Left lung (tissue), 10 donors: ENCODE data around the gene CHCHD6. TPM values are rescaled to one million over a fixed set of nuclear protein-coding genes. Genes with fewer than 3 reads are reported as not detected.
A peak's percentile ranks its signal among the peaks of the same experiment; 100 is the strongest.

ENCODE experiments used
- ATAC-seq: fragments of 200-7000 bp; cut with Tn5 transposase; one replicate; pipeline ENCODE4 v1.9.1; 2020; ENCODE audit warnings: moderate library complexity
- DNase-seq, 4 donors: peaks; one replicate each; pipeline ENCODE4 v3.0.0-alpha.2; 2013 to 2020
- H3K27ac ChIP-seq, 2 donors: fragments of 200-600 bp; sonication (generic) in 1 of 2; one replicate each; pipeline versions ENCODE4 v1.5.0 to v1.8.0; 2020 to 2021
- H3K27me3 ChIP-seq, 2 donors: fragments of 200-600 bp; sonication (generic) in 1 of 2; one replicate each; pipeline versions ENCODE4 v1.5.0 to v1.8.0; 2020 to 2021
- H3K36me3 ChIP-seq, 2 donors: fragments of 200-600 bp; sonication (generic) in 1 of 2; one replicate each; pipeline versions ENCODE4 v1.5.0 to v1.8.0; 2020 to 2021
- H3K4me1 ChIP-seq, 2 donors: fragments of 200-600 bp; one replicate each; pipeline ENCODE4 v1.8.0; 2021
- H3K4me3 ChIP-seq, 2 donors: fragments of 200-600 bp; sonication (generic) in 1 of 2; one replicate each; pipeline versions ENCODE4 v1.5.0 to v1.8.0; 2020 to 2021; ENCODE audit warnings: mild to moderate bottlenecking in 1 of 2
- H3K9me3 ChIP-seq, 2 donors: fragments of 200-600 bp; sonication (generic) in 1 of 2; one replicate each; pipeline versions ENCODE4 v1.5.0 to v1.8.0; 2020 to 2021
- intact Hi-C, 2 donors: fragments of 100-400 bp; cut with DNase I; formaldehyde crosslinking; loops; one replicate each; pipeline versions ENCODE4 v1.11.2 to v1.14.2; 2022
- polyA plus RNA-seq, 6 donors: library from polyadenylated mRNA; unstranded; fragments of 120-200 nt; gene quantifications; one replicate each; pipeline ENCODE4 v1.2.1, GENCODE V29; 2013; ENCODE audit not compliant: insufficient read length in 6 of 6
- total RNA-seq, 2 donors: library from RNA; stranded (reverse); fragmentation: NEBNext Ultra II Directional; extraction: Animal tissue kit (Norgen Biotek cat#: 25700); gene quantifications; one replicate each; pipeline ENCODE4 v1.2.1, GENCODE V29; 2021
- TF ChIP-seq, protein P1 (sequence below), 2 donors: fragments of 200-600 bp; sonication (generic) in 1 of 2; IDR thresholded peaks; one replicate each; pipeline versions ENCODE4 v1.5.0 to v1.8.0; 2021; ENCODE audit warnings: antibody characterized with exemption in 2 of 2
- donor health status: DM: no; HTN: yes; CAD: no.
- donor health status: DM: no; HTN: no; CAD: no.

The CHCHD6 gene
- total and polyA plus RNA-seq, 8 donors = 11.8 to 21.1 (median 18.4) TPM

DNA sequence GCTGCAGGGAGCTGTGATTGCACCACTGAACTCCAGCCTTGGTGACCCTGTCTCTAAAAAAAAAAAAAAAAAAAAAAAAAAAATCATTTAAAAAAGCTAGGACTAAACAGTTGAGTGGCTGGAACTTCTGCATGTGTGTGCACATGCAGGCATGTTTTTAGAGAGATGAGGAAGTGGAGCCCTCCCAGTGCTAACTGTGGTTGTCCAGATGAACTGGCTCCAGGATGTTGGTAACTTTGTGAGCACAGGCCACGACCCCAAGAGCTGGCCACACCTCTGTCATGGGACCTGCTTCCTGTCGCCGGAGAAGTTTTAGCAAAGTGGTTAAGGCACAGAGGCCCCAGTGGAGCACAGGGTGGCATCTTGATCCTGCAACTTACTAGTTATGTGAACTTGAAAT lies 27.0 kb downstream of the CHCHD6 start:
- Histone ChIP-seq H3K27me3 (no peaks in the 10 kb centered on the region), H3K9me3 (no peaks in the 10 kb centered on the region), H3K36me3 (peaks cover 0 to 18% of the 10 kb centered on the region in 2 donors), H3K4me1 (no peaks in the 10 kb centered on the region), H3K27ac (no peak overlapping the region), H3K4me3 (no peak overlapping the region)
- TF ChIP-seq, protein P1, sequence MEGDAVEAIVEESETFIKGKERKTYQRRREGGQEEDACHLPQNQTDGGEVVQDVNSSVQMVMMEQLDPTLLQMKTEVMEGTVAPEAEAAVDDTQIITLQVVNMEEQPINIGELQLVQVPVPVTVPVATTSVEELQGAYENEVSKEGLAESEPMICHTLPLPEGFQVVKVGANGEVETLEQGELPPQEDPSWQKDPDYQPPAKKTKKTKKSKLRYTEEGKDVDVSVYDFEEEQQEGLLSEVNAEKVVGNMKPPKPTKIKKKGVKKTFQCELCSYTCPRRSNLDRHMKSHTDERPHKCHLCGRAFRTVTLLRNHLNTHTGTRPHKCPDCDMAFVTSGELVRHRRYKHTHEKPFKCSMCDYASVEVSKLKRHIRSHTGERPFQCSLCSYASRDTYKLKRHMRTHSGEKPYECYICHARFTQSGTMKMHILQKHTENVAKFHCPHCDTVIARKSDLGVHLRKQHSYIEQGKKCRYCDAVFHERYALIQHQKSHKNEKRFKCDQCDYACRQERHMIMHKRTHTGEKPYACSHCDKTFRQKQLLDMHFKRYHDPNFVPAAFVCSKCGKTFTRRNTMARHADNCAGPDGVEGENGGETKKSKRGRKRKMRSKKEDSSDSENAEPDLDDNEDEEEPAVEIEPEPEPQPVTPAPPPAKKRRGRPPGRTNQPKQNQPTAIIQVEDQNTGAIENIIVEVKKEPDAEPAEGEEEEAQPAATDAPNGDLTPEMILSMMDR (IDR thresholded peaks at IDR 0.05) = no peak
- no peak for DNase-seq
- peak; percentile 31 for ATAC-seq
- intact Hi-C loops = no loop called here

DNA sequence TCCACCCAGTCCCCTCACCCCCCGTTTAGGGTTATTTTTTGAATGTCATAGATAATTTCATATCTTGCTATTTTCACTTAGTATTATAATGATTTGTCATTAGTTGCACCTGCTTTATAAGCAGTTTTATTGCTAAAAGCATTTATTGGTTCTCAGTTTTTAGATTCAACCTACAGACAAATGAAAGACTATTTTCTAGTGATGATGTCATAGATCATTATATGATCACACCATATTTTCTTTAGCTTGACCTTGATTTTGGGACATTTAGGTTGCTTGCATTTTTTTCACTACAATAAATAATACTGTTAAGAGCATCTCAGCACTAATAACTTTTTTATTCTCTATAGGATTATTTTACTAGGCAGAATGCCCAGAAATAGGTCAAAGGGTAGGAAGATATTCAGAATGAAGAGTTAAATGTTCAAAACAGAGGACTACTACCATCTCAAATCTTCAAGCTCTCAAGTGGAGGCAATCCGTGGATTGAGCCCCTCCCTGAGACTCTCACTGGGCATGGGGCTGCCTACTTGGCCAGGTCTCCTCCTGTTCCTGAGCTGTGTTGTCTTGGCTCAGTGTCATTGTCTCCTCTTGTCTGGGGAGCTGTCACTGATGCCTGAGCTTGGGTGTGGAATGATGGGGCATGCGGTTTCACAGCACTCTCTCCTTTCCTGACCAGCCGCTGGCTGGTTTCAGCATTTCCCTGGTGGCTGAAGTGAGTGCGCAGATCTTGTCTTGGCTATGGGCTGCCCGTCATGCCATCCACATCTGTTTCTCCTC lies 28.4 kb downstream of the CHCHD6 start:
- DNase-seq (no peak), ATAC-seq (no peak)
- H3K36me3 ChIP-seq = peaks cover 0 to 13% of the 10 kb centered on the region in 2 donors
- no peaks in the 10 kb centered on the region for H3K4me1 ChIP-seq
- intact Hi-C loops = no loop called here
- H3K27me3 ChIP-seq = no peaks in the 10 kb centered on the region
- TF ChIP-seq, protein P1 (IDR thresholded peaks at IDR 0.05) = no peak
- no peak overlapping the region for H3K4me3 ChIP-seq
- H3K9me3 ChIP-seq = no peaks in the 10 kb centered on the region
- no peak overlapping the region for H3K27ac ChIP-seq

DNA sequence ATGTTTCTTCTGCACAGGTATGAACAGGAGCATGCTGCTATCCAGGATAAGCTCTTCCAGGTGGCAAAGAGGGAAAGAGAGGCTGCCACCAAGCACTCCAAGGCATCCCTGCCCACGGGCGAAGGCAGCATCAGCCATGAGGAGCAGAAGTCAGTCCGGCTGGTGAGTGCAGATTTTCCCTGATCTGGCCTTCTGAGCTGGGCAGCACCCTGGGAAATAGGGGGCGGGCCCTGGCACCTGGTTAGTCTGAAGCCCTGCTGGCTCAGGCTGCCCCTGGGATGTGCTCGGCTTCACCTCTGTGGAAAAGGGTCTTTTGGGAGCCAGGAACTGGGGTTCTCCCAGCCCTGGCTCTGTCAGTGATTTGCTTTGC lies 29.0 kb downstream of the CHCHD6 start:
- TF ChIP-seq, protein P1 (IDR thresholded peaks at IDR 0.05) = no peak
- H3K9me3 ChIP-seq = no peaks in the 10 kb centered on the region
- intact Hi-C loops = no loop called here
- peaks cover 0 to 13% of the 10 kb centered on the region in 2 donors for H3K36me3 ChIP-seq
- no peaks in the 10 kb centered on the region for H3K27me3 ChIP-seq
- H3K4me3 ChIP-seq = no peak overlapping the region
- DNase-seq (no peak), ATAC-seq (no peak)
- H3K27ac ChIP-seq = no peak overlapping the region
- no peaks in the 10 kb centered on the region for H3K4me1 ChIP-seq

DNA sequence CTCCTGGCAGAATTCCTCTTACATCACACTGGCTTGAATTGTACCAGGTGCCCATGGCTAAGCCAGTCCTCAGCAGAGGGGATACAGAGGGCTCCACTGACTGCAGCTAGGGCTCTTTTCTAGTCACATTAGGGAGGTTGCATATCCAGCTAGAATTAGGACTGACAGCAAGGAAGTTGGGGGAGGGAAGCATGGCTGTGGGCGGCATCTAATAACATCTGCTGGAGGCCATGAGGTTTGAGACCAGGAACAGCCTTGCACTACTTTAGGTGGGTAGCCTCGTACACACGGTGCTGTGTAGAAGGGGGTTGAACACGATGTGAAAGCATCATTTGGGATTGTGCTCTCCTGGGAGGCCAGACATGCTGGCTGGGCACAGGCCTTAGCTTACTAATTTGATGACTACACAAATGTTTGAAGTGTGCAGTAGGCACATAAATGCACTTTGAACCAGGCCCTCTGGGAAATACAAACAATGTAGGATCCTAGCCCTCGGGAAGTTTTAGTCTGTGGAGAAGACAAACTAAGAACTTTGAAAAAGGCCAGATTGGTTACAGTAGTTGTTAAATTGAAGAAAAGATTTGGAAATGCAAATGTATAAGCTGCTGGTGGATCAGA lies 30.2 kb downstream of the CHCHD6 start:
- no peak for ATAC-seq
- TF ChIP-seq, protein P1 (IDR thresholded peaks at IDR 0.05) = no peak
- intact Hi-C loops = no loop called here

DNA sequence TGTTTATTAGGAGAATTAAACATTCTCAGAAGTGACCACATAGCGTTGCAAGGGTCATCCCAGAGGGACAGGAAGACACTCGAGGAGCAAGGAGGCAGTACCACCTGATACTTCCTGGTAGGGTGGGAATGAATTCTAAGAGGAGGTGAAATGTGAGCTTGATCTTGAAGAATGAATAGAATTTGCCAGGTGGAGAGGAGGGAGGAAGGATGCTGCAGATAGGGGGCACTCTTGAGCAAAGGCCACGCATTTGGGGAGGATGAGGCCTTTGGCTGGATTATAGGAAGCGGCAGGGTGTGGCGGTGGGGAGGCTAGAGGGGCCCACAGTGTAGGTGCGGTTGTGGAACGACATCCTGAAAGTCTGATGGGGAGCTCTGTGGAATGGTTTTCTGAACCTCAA lies 33.5 kb downstream of the CHCHD6 start:
- TF ChIP-seq, protein P1 (IDR thresholded peaks at IDR 0.05) = no peak
- no peak for ATAC-seq

More for the DNA sequence above, 30.2 kb downstream of the CHCHD6 start:
- no peaks in the 10 kb centered on the region for H3K9me3 ChIP-seq
- no peak overlapping the region for H3K27ac ChIP-seq
- H3K27me3 ChIP-seq = no peaks in the 10 kb centered on the region
- H3K4me3 ChIP-seq = no peak overlapping the region
- peaks cover 0 to 13% of the 10 kb centered on the region in 2 donors for H3K36me3 ChIP-seq
- DNase-seq = no peak
- no peaks in the 10 kb centered on the region for H3K4me1 ChIP-seq

More for the DNA sequence above, 33.5 kb downstream of the CHCHD6 start:
- H3K27ac ChIP-seq = no peak overlapping the region
- H3K27me3 ChIP-seq = no peaks in the 10 kb centered on the region
- intact Hi-C loops = no loop called here
- H3K36me3 ChIP-seq = peaks cover 0 to 13% of the 10 kb centered on the region in 2 donors
- no peaks in the 10 kb centered on the region for H3K4me1 ChIP-seq
- peaks cover 0 to 6% of the 10 kb centered on the region in 2 donors for H3K9me3 ChIP-seq
- DNase-seq = no peak
- H3K4me3 ChIP-seq = no peak overlapping the region
